ENCODE data around the gene MAML1. TPM values are rescaled to one million over a fixed set of nuclear protein-coding genes. Genes with fewer than 3 reads are reported as not detected.

MAML1 gene
- total and polyA plus RNA-seq, 2 donors (not counting 1 experiment from before 2014, with no cell fraction given), result 6.4 to 7.5 TPM

GRCh38 chr5:179771311-179771895, 38.8 kb downstream of the MAML1 start:
- DNase-seq (ENCODE audit: low read depth in 2 of 2), result no peak
- H3K9me3 ChIP-seq (ENCODE audit: control insufficient read depth, insufficient read depth, low read depth, low read length), result no peaks in the 10 kb centered on the region
- no peak overlapping the region for H2AFZ ChIP-seq (ENCODE audit: low read length)
- H3K4me1 ChIP-seq (ENCODE audit: control insufficient read depth, extremely low read depth, insufficient read depth, low read length), result peaks cover 3% of the 10 kb centered on the region
- peaks cover 17% of the 10 kb centered on the region for H3K79me2 ChIP-seq (ENCODE audit: control insufficient read depth, insufficient read depth, low read length)
- H3K27ac ChIP-seq (ENCODE audit: insufficient read depth, low read length), result no peak overlapping the region
- no peak overlapping the region for H3K4me2 ChIP-seq (ENCODE audit: extremely low read depth, insufficient read depth, low read length)
- no peaks in the 10 kb centered on the region for H3K27me3 ChIP-seq (ENCODE audit: control insufficient read depth, insufficient read depth, low read length)
- peaks cover 20% of the 10 kb centered on the region for H3K36me3 ChIP-seq (ENCODE audit: control insufficient read depth, insufficient read depth, low read length)
- TF ChIP-seq EZH2 (IDR thresholded peaks at IDR 0.05; ENCODE audit: low read length, missing control alignments) (no peak), CTCF (conservative IDR thresholded peaks at IDR 0.05 in 1 of 2, IDR thresholded peaks at IDR 0.05 in 1 of 2; ENCODE audit: low read depth in 1 of 2, low read length in 2 of 2) (no peak)
- H4K20me1 ChIP-seq (ENCODE audit: control insufficient read depth, extremely low read depth, insufficient read depth, low read length), result no peaks in the 10 kb centered on the region
- no peak overlapping the region for H3K9ac ChIP-seq (ENCODE audit: insufficient read depth, low read length)
- no peak overlapping the region for H3K4me3 ChIP-seq (replicated peaks in 1 of 4; ENCODE audit: control extremely low read depth in 1 of 4, insufficient read depth in 1 of 4, low read depth in 3 of 4, low read length in 4 of 4)

GRCh38 chr5:179772351-179772750, 39.7 kb downstream of the MAML1 start:
- DNase-seq (ENCODE audit: low read depth in 2 of 2), result no peak
- Histone ChIP-seq H3K4me1 (ENCODE audit: control insufficient read depth, extremely low read depth, insufficient read depth, low read length) (no peaks in the 10 kb centered on the region), H3K4me2 (ENCODE audit: extremely low read depth, insufficient read depth, low read length) (no peak overlapping the region), H3K9me3 (ENCODE audit: control insufficient read depth, insufficient read depth, low read depth, low read length) (no peaks in the 10 kb centered on the region), H2AFZ (ENCODE audit: low read length) (no peak overlapping the region), H3K79me2 (ENCODE audit: control insufficient read depth, insufficient read depth, low read length) (peaks cover 8% of the 10 kb centered on the region), H3K27ac (ENCODE audit: insufficient read depth, low read length) (no peak overlapping the region), H3K27me3 (ENCODE audit: control insufficient read depth, insufficient read depth, low read length) (no peaks in the 10 kb centered on the region), H3K9ac (ENCODE audit: insufficient read depth, low read length) (no peak overlapping the region), H3K4me3 (replicated peaks in 1 of 4; ENCODE audit: control extremely low read depth in 1 of 4, insufficient read depth in 1 of 4, low read depth in 3 of 4, low read length in 4 of 4) (no peak overlapping the region), H4K20me1 (ENCODE audit: control insufficient read depth, extremely low read depth, insufficient read depth, low read length) (no peaks in the 10 kb centered on the region), H3K36me3 (ENCODE audit: control insufficient read depth, insufficient read depth, low read length) (peaks cover 18% of the 10 kb centered on the region)
- TF ChIP-seq CTCF (conservative IDR thresholded peaks at IDR 0.05 in 1 of 2, IDR thresholded peaks at IDR 0.05 in 1 of 2; ENCODE audit: low read depth in 1 of 2, low read length in 2 of 2), result no peak
- TF ChIP-seq EZH2 (IDR thresholded peaks at IDR 0.05; ENCODE audit: low read length, missing control alignments), result no peak

- TF ChIP-seq CTCF (conservative IDR thresholded peaks at IDR 0.05 in 1 of 2, IDR thresholded peaks at IDR 0.05 in 1 of 2; ENCODE audit: low read depth in 1 of 2, low read length in 2 of 2) (no peak), EZH2 (IDR thresholded peaks at IDR 0.05; ENCODE audit: low read length, missing control alignments) (no peak)
- no peak overlapping the region for H3K27ac ChIP-seq (ENCODE audit: insufficient read depth, low read length)
- H4K20me1 ChIP-seq (ENCODE audit: control insufficient read depth, extremely low read depth, insufficient read depth, low read length), result no peaks in the 10 kb centered on the region
- H3K36me3 ChIP-seq (ENCODE audit: control insufficient read depth, insufficient read depth, low read length), result peaks cover 18% of the 10 kb centered on the region
- no peak overlapping the region for H3K9ac ChIP-seq (ENCODE audit: insufficient read depth, low read length)
- no peaks in the 10 kb centered on the region for H3K4me1 ChIP-seq (ENCODE audit: control insufficient read depth, extremely low read depth, insufficient read depth, low read length)
- no peak for DNase-seq (ENCODE audit: low read depth in 2 of 2)
- H3K79me2 ChIP-seq (ENCODE audit: control insufficient read depth, insufficient read depth, low read length), result peaks cover 3% of the 10 kb centered on the region
- no peak overlapping the region for H2AFZ ChIP-seq (ENCODE audit: low read length)
- H3K9me3 ChIP-seq (ENCODE audit: control insufficient read depth, insufficient read depth, low read depth, low read length), result no peaks in the 10 kb centered on the region
- H3K4me3 ChIP-seq (replicated peaks in 1 of 4; ENCODE audit: control extremely low read depth in 1 of 4, insufficient read depth in 1 of 4, low read depth in 3 of 4, low read length in 4 of 4), result no peak overlapping the region
- H3K4me2 ChIP-seq (ENCODE audit: extremely low read depth, insufficient read depth, low read length), result no peak overlapping the region
- H3K27me3 ChIP-seq (ENCODE audit: control insufficient read depth, insufficient read depth, low read length), result no peaks in the 10 kb centered on the region
Observed at GRCh38 chr5:179773686-179774040, 41.0 kb downstream of the MAML1 start.
